ENCODE data around the gene TTC13.

The TTC13 gene

GRCh38 chr1:230894664-230895063 lies 84.0 kb downstream of the TTC13 start:
- no peak for DNase-seq (ENCODE audit: extremely low spot score)
- CTCF ChIA-PET = interaction anchor here (1.0 to 2.6 kb wide), 2 partner anchors 24 to 48 kb away, joined by 3 to 7 read pairs; no protein-coding TSS in a partner anchor
- POLR2A ChIA-PET = no interaction called here
- no peak for TF ChIP-seq CTCF (IDR thresholded peaks at IDR 0.05; ENCODE audit: control extremely low read depth, extremely low read depth, low read depth, missing control alignments)

DNA sequence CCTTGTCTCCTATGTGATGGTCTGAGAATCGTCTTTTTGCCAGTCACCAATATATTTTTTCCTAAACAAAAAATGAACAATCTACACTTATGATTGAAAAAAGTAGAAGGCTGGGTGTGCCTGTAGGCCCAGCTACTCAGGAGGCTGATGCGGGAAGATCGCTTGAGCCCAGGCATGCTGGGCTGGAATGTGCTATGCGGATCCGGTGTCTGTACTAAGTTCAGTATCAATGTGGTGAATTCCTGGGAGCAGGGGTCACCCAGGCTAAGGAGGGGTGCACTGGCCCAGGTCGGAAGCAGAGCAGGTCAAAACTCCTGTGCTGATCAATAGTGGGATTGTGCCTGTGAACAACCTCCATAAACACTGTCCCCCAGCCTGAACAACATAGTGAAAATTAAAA lies 84.6 kb downstream of the TTC13 start:
- POLR2A ChIA-PET = no interaction called here
- DNase-seq (ENCODE audit: extremely low spot score) = no peak
- CTCF ChIA-PET = interaction anchor here (1.0 to 1.8 kb wide), 3 partner anchors 8 to 463 kb away, joined by 3 to 8 read pairs (median 4); no protein-coding TSS in a partner anchor
- TF ChIP-seq CTCF (IDR thresholded peaks at IDR 0.05; ENCODE audit: control extremely low read depth, extremely low read depth, low read depth, missing control alignments) = no peak

DNA sequence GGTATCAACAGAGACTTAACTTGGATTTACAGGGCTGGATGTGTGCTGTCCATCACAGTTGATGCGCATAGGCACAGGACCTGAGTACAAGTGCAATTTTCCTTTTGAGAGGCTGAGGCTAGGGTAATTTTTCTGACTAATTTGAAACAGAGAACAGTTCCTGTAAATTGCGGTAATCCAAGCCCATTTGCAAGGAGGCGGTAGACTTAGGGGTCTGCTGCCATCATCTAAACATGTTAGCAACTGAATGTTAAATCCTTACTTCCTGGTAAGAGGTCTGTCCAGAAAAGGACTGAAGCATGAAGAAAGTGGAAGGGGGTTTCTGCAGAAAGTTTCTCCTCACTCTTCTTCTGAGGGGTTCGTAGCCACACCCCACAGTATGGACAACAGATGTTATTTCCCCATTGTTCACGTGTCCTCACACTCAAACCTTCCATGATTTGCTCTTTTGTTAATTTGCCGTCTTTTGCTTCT lies 86.6 kb downstream of the TTC13 start:
- CTCF ChIA-PET = no interaction called here
- DNase-seq (ENCODE audit: extremely low spot score) = no peak
- POLR2A ChIA-PET = no interaction called here
- TF ChIP-seq CTCF (IDR thresholded peaks at IDR 0.05; ENCODE audit: control extremely low read depth, extremely low read depth, low read depth, missing control alignments) = no peak

DNA sequence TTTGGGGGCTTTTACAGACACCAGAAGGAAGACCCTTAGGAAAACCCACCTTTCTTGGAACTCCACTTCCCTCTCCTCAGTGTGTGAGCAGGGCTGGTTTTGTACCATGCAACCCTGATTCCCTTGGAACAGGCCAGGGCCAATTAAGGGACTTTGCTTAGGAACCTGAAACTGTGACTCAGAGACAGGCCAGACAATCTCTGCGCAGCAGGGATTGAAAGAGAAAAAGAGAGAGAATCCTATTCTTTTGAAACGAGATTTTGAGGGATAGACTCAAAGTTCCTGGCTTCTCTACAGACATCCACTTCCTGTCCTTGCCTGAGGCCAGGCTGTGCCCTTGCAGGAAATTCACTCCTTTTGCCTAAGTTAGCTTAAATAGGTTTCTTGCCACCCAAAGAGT lies 87.2 kb downstream of the TTC13 start:
- ChIA-PET POLR2A (no interaction called here), CTCF (no interaction called here)
- DNase-seq (ENCODE audit: extremely low spot score) = no peak
- TF ChIP-seq CTCF (IDR thresholded peaks at IDR 0.05; ENCODE audit: control extremely low read depth, extremely low read depth, low read depth, missing control alignments) = no peak

DNA sequence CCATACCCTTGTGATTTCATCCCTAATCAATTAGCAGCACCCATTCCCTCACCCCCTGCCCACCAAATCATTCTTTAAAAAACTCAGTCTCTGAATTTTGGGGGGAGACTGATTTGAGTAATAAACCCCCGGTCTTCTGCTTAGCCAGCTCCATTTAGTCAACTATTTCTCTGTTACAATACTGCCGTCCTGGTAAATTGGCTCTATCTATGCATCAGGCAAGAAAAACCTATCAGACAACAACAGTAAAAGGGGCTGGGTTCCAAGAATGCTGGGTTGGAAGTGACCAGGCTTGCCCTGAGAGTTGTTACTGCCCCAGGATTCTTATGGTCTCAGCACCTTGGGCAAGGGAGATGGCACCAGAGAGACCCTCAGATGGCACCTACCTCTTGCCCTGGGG lies 94.0 kb downstream of the TTC13 start:
- no peak for TF ChIP-seq CTCF (IDR thresholded peaks at IDR 0.05; ENCODE audit: control extremely low read depth, extremely low read depth, low read depth, missing control alignments)
- CTCF ChIA-PET = no interaction called here
- POLR2A ChIA-PET = no interaction called here
- DNase-seq (ENCODE audit: extremely low spot score) = no peak

- CTCF ChIA-PET = no interaction called here
- DNase-seq (ENCODE audit: extremely low spot score) = no peak
- TF ChIP-seq CTCF (IDR thresholded peaks at IDR 0.05; ENCODE audit: control extremely low read depth, extremely low read depth, low read depth, missing control alignments) = no peak
- POLR2A ChIA-PET = no interaction called here
Observed at GRCh38 chr1:230883967-230884366, 94.7 kb downstream of the TTC13 start.

DNA sequence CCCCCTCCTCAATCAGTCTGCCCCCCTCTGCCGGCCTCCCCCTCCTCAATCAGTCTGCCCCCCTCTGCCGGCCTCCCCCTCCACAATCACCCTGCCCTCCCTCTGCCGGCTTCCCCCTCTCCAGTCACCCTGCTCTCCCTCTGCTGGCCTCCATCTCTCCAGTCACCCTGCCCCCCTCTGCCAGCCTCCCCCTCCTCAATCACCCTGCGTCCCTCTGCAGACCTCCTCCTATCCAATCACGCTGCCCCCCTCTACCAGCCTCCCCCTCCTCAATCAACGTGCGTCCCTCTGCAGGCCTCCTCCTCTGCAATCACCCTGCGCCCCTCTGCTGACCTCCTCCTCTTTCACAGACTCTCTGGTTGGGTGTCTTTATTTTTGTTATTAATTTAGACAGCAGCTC lies 98.9 kb downstream of the TTC13 start:
- ChIA-PET POLR2A (no interaction called here), CTCF (interaction anchor here (1.6 kb wide), 1 partner anchor 9 kb away, joined by 3 read pairs; no protein-coding TSS in a partner anchor)
- DNase-seq (ENCODE audit: extremely low spot score) = no peak
- no peak for TF ChIP-seq CTCF (IDR thresholded peaks at IDR 0.05; ENCODE audit: control extremely low read depth, extremely low read depth, low read depth, missing control alignments)
